Hepatocyte (in vitro differentiated cells): ENCODE results near the gene EFR3B. TPM values are rescaled to one million over a fixed set of nuclear protein-coding genes. Genes with fewer than 3 reads are reported as not detected.
"Not testable (repeated sequence)": the region's sequence is repeated elsewhere in the genome, so short reads cannot be mapped to it uniquely, and the experiment has no call there.

Source experiments
- DNase-seq: peaks from one replicate; pipeline ENCODE4 v3.0.0-alpha.2; 2016; ENCODE audit warnings: low spot score
- H2AFZ ChIP-seq: fragments of 200-600 bp; sonication (generic); 2 replicates; pipeline ENCODE4 v1.6.0; 2016; ENCODE audit warnings: antibody characterized with exemption, mild to moderate bottlenecking
- H3K27ac ChIP-seq: fragments of 200-600 bp; sonication (generic); 2 replicates; pipeline ENCODE4 v1.5.1; 2016; ENCODE audit warnings: mild to moderate bottlenecking
- H3K27me3 ChIP-seq: fragments of 200-600 bp; sonication (generic); 2 replicates; pipeline ENCODE4 v1.6.1; 2016
- H3K36me3 ChIP-seq: fragments of 200-600 bp; sonication (generic); replicated peaks from 2 replicates; pipeline ENCODE4 v1.5.1; 2016; ENCODE audit warnings: low read depth; ENCODE audit not compliant: insufficient read depth
- H3K4me1 ChIP-seq: fragments of 200-600 bp; sonication (generic); 2 replicates; pipeline ENCODE4 v1.5.1; 2016; ENCODE audit warnings: mild to moderate bottlenecking, moderate library complexity; ENCODE audit not compliant: insufficient read depth
- H3K4me2 ChIP-seq: fragments of 200-600 bp; sonication (generic); 2 replicates; pipeline ENCODE4 v1.6.0; 2016
- H3K4me3 ChIP-seq: fragments of 200-600 bp; sonication (generic); 2 replicates; pipeline ENCODE4 v1.5.1; 2016; ENCODE audit warnings: mild to moderate bottlenecking
- H3K79me2 ChIP-seq: fragments of 200-600 bp; sonication (generic); 2 replicates; pipeline ENCODE4 v1.6.0; 2017; ENCODE audit warnings: mild to moderate bottlenecking
- H3K9me2 ChIP-seq: fragments of 200-600 bp; sonication (generic); replicated peaks from 2 replicates; pipeline ENCODE4 v1.6.0; 2017; ENCODE audit warnings: mild to moderate bottlenecking; ENCODE audit not compliant: insufficient read depth
- H3K9me3 ChIP-seq: fragments of 200-600 bp; sonication (generic); 2 replicates; pipeline ENCODE4 v1.5.1; 2016; ENCODE audit warnings: low read depth, mild to moderate bottlenecking
- H4K20me1 ChIP-seq: fragments of 200-600 bp; sonication (generic); 2 replicates; pipeline ENCODE4 v1.6.0; 2016; ENCODE audit warnings: mild to moderate bottlenecking; ENCODE audit not compliant: insufficient read depth, poor library complexity, severe bottlenecking
- CTCF ChIP-seq: fragments of 200-600 bp; sonication (generic); IDR thresholded peaks from 2 replicates; pipeline ENCODE4 v1.5.1; 2016; ENCODE audit warnings: antibody characterized with exemption, mild to moderate bottlenecking; ENCODE audit not compliant: poor library complexity
- EZH2 ChIP-seq: fragments of 200-600 bp; sonication (generic); IDR thresholded peaks from 2 replicates; pipeline ENCODE4 v1.6.1; 2016; ENCODE audit warnings: antibody characterized with exemption, mild to moderate bottlenecking, borderline replicate concordance
- EZH2phosphoT487 ChIP-seq: fragments of 200-600 bp; sonication (generic); IDR thresholded peaks from one replicate; pipeline ENCODE4 v1.6.1; 2018; ENCODE audit warnings: antibody characterized with exemption, mild to moderate bottlenecking, low read depth, moderate library complexity; ENCODE audit not compliant: unreplicated experiment, severe bottlenecking
- WGBS: methylation state at CpG from one replicate; pipeline ENCODE4 v1.1.6; 2016; ENCODE audit warnings: low lambda C conversion rate; ENCODE audit errors: missing lambda C conversion rate; 5-methylcytosine and 5-hydroxymethylcytosine counted together
- polyA plus RNA-seq: library from polyadenylated mRNA; unstranded; fragments of >200 nt; fragmentation: Nextera tagmentation; extraction: Ambion mirVana; gene quantifications from 2 replicates; pipeline ENCODE4 v1.2.1, GENCODE V29; 2016
- total RNA-seq: library from RNA; depleted of rRNA; stranded (reverse); fragments of >200 nt; gene quantifications from 2 replicates; pipeline ENCODE4 v1.2.3, GENCODE V29; 2014

EFR3B gene
- total and polyA plus RNA-seq, 2 experiments from 2014 or later: 1.1 to 2.0 TPM

- TF ChIP-seq EZH2 (no peak), CTCF (no peak), EZH2phosphoT487 (no peak)
- H3K79me2 ChIP-seq: no peaks in the 10 kb centered on the region
- H3K4me3 ChIP-seq: no peak overlapping the region
- peak overlapping the region; percentile 79 for H3K27ac ChIP-seq
- peak overlapping the region; percentile 75 for H3K4me2 ChIP-seq
- no peaks in the 10 kb centered on the region for H3K9me2 ChIP-seq
- no peaks in the 10 kb centered on the region for H4K20me1 ChIP-seq
- H2AFZ ChIP-seq: peak overlapping the region; percentile 48
- 43% methylated on average over 7 of the region's 9 CpGs for WGBS
- no peaks in the 10 kb centered on the region for H3K36me3 ChIP-seq
- H3K4me1 ChIP-seq: no peaks in the 10 kb centered on the region
- H3K27me3 ChIP-seq: no peaks in the 10 kb centered on the region
- H3K9me3 ChIP-seq: no peaks in the 10 kb centered on the region
- peak; percentile 52 for DNase-seq
Observed at GRCh38 chr2:25132299-25132635, 90.4 kb downstream of the EFR3B start.

GRCh38 chr2:25132693-25133092 is 90.8 kb downstream of the EFR3B start:
- no peak overlapping the region for H3K4me3 ChIP-seq
- peak overlapping the region; percentile 75 for H3K4me2 ChIP-seq
- H3K9me3 ChIP-seq: no peaks in the 10 kb centered on the region
- no peaks in the 10 kb centered on the region for H3K36me3 ChIP-seq
- 91% methylated on average over 13 of the region's 13 CpGs for WGBS
- peak overlapping the region; percentile 79 for H3K27ac ChIP-seq
- no peak for DNase-seq
- H4K20me1 ChIP-seq: no peaks in the 10 kb centered on the region
- no peak overlapping the region for H2AFZ ChIP-seq
- no peaks in the 10 kb centered on the region for H3K79me2 ChIP-seq
- TF ChIP-seq EZH2 (no peak), EZH2phosphoT487 (no peak), CTCF (no peak)
- no peaks in the 10 kb centered on the region for H3K4me1 ChIP-seq
- no peaks in the 10 kb centered on the region for H3K9me2 ChIP-seq
- no peaks in the 10 kb centered on the region for H3K27me3 ChIP-seq

- H3K4me1 ChIP-seq, H3K9me3 ChIP-seq, H3K36me3 ChIP-seq, H2AFZ ChIP-seq, H4K20me1 ChIP-seq, H3K4me2 ChIP-seq, H3K27ac ChIP-seq, H3K9me2 ChIP-seq, H3K27me3 ChIP-seq, H3K79me2 ChIP-seq, DNase-seq, H3K4me3 ChIP-seq: not testable (repeated sequence)
- WGBS: 90% methylated on average over 4 of the region's 4 CpGs
Observed at GRCh38 chr2:25140535-25140934, 98.7 kb downstream of the EFR3B start.

GRCh38 chr2:25141120-25141519 is 99.2 kb downstream of the EFR3B start:
- Histone ChIP-seq H3K27me3 (no peaks in the 10 kb centered on the region), H3K79me2 (no peaks in the 10 kb centered on the region), H3K4me1 (no peaks in the 10 kb centered on the region), H3K9me3 (no peaks in the 10 kb centered on the region), H3K27ac (no peak overlapping the region), H3K36me3 (no peaks in the 10 kb centered on the region), H4K20me1 (no peaks in the 10 kb centered on the region), H3K4me3 (no peak overlapping the region), H2AFZ (no peak overlapping the region), H3K9me2 (no peaks in the 10 kb centered on the region), H3K4me2 (no peak overlapping the region)
- no peak for DNase-seq
- TF ChIP-seq EZH2phosphoT487: no peak
- no peak for TF ChIP-seq EZH2
- TF ChIP-seq CTCF: no peak
- WGBS: 67% methylated on average over 8 of the region's 8 CpGs
